DOHH2 (cell line): Measurements from ENCODE around the gene NINJ2.

Experiments
- H3F3A ChIP-seq: fragments of 200-600 bp; sonication (generic), shearing (Covaris generic); 2 replicates; pipeline ENCODE4 v1.6.0; 2016; ENCODE audit warnings: antibody characterized with exemption, mild to moderate bottlenecking; ENCODE audit not compliant: control insufficient read depth, insufficient read depth
- H3K27ac ChIP-seq: fragments of 200-600 bp; sonication (generic); 2 replicates; pipeline ENCODE4 v1.5.1; 2014; ENCODE audit warnings: low read depth, mild to moderate bottlenecking, low read length, moderate library complexity
- H3K27me3 ChIP-seq: fragments of 200-600 bp; sonication (generic); 2 replicates; pipeline ENCODE4 v1.6.1; 2014; ENCODE audit warnings: mild to moderate bottlenecking, low read length, mixed read lengths; ENCODE audit not compliant: control insufficient read depth
- H3K36me3 ChIP-seq: fragments of 200-600 bp; sonication (generic); 2 replicates; pipeline ENCODE4 v1.6.1; 2014; ENCODE audit warnings: mild to moderate bottlenecking, low read length, moderate library complexity, mixed read lengths; ENCODE audit not compliant: control insufficient read depth
- H3K4me1 ChIP-seq: fragments of 200-600 bp; sonication (generic); 2 replicates; pipeline ENCODE4 v1.6.1; 2014; ENCODE audit warnings: mild to moderate bottlenecking, low read length, mixed read lengths; ENCODE audit not compliant: control insufficient read depth
- H3K4me2 ChIP-seq: fragments of 200-600 bp; sonication (generic); 2 replicates; pipeline ENCODE4 v1.6.0; 2014; ENCODE audit warnings: mild to moderate bottlenecking, low read length, moderate library complexity
- H3K4me3 ChIP-seq: fragments of 200-600 bp; sonication (generic); 2 replicates; pipeline ENCODE4 v1.5.1; 2014; ENCODE audit warnings: mild to moderate bottlenecking, low read length, mixed read lengths
- H3K79me2 ChIP-seq: fragments of 200-600 bp; sonication (generic); 2 replicates; pipeline ENCODE4 v1.6.1; 2014; ENCODE audit warnings: mild to moderate bottlenecking, low read length, mixed read lengths; ENCODE audit not compliant: control insufficient read depth
- H3K9me2 ChIP-seq: fragments of 200-600 bp; sonication (generic); replicated peaks from 2 replicates; pipeline ENCODE4 v1.6.1; 2014; ENCODE audit warnings: mild to moderate bottlenecking, low read length, mixed read lengths; ENCODE audit not compliant: control insufficient read depth
- H3K9me3 ChIP-seq: fragments of 200-600 bp; sonication (generic); 2 replicates; pipeline ENCODE4 v1.6.1; 2014; ENCODE audit warnings: antibody characterized with exemption, low read length, mixed read lengths; ENCODE audit not compliant: control insufficient read depth, insufficient read depth
- H4K20me1 ChIP-seq: fragments of 200-600 bp; sonication (generic); 2 replicates; pipeline ENCODE4 v1.6.0; 2014; ENCODE audit warnings: low read depth, mild to moderate bottlenecking, antibody characterized with exemption, low read length, moderate library complexity; ENCODE audit not compliant: control insufficient read depth, insufficient read depth
- EZH2phosphoT487 ChIP-seq: fragments of 200-600 bp; sonication (generic); IDR thresholded peaks from 2 replicates; pipeline ENCODE4 v1.6.1; 2017; ENCODE audit warnings: borderline replicate concordance, mild to moderate bottlenecking, antibody characterized with exemption, low read length, moderate library complexity, mixed read lengths
- TF ChIP-seq, protein P1 (sequence below): fragments of 200-600 bp; sonication (generic); IDR thresholded peaks from one replicate; pipeline ENCODE4 v1.5.1; 2014; ENCODE audit warnings: antibody characterized with exemption, mild to moderate bottlenecking, low read depth, low read length; ENCODE audit not compliant: poor library complexity, severe bottlenecking

The NINJ2 gene

GRCh38 chr12:558580-558979 is 104.7 kb downstream of the NINJ2 start:
- H3K9me3 ChIP-seq: no peaks in the 10 kb centered on the region
- no peaks in the 10 kb centered on the region for H4K20me1 ChIP-seq
- H3K36me3 ChIP-seq: no peaks in the 10 kb centered on the region
- no peaks in the 10 kb centered on the region for H3F3A ChIP-seq
- H3K27ac ChIP-seq: no peak overlapping the region
- H3K79me2 ChIP-seq: no peaks in the 10 kb centered on the region
- no peak overlapping the region for H3K4me2 ChIP-seq
- no peaks in the 10 kb centered on the region for H3K9me2 ChIP-seq
- peaks cover 7% of the 10 kb centered on the region for H3K4me1 ChIP-seq
- no peaks in the 10 kb centered on the region for H3K27me3 ChIP-seq
- TF ChIP-seq EZH2phosphoT487: no peak
- TF ChIP-seq, protein P1, sequence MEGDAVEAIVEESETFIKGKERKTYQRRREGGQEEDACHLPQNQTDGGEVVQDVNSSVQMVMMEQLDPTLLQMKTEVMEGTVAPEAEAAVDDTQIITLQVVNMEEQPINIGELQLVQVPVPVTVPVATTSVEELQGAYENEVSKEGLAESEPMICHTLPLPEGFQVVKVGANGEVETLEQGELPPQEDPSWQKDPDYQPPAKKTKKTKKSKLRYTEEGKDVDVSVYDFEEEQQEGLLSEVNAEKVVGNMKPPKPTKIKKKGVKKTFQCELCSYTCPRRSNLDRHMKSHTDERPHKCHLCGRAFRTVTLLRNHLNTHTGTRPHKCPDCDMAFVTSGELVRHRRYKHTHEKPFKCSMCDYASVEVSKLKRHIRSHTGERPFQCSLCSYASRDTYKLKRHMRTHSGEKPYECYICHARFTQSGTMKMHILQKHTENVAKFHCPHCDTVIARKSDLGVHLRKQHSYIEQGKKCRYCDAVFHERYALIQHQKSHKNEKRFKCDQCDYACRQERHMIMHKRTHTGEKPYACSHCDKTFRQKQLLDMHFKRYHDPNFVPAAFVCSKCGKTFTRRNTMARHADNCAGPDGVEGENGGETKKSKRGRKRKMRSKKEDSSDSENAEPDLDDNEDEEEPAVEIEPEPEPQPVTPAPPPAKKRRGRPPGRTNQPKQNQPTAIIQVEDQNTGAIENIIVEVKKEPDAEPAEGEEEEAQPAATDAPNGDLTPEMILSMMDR: no peak
- no peak overlapping the region for H3K4me3 ChIP-seq

DNA sequence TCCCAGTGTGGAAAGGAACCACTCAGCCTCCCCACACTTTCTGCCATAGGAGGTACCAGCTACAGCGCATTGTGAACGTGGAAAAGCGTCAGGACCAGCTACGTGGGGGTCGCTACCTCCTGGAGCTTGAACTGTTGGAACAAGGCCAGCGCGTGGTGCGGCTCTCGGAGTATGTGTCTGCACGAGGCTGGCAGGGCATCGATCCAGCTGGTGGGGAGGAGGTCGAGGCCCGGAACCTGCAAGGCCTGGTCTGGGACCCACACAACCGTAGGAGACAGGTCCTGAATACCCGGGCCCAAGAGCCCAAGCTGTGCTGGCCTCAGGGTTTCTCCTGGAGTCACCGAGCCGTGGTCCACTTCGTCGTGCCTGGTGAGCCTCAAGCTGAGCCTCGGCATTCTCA is 106.7 kb downstream of the NINJ2 start:
- Histone ChIP-seq H3K4me1 (no peaks in the 10 kb centered on the region), H4K20me1 (no peaks in the 10 kb centered on the region), H3K9me3 (no peaks in the 10 kb centered on the region), H3K27me3 (peaks cover 7% of the 10 kb centered on the region; the same call in 1 of the 2 replicates), H3K36me3 (no peaks in the 10 kb centered on the region), H3K4me2 (no peak overlapping the region), H3K9me2 (no peaks in the 10 kb centered on the region), H3K27ac (no peak overlapping the region), H3F3A (no peaks in the 10 kb centered on the region), H3K4me3 (no peak overlapping the region), H3K79me2 (no peaks in the 10 kb centered on the region)
- no peak for TF ChIP-seq EZH2phosphoT487
- TF ChIP-seq, protein P1: no peak

DNA sequence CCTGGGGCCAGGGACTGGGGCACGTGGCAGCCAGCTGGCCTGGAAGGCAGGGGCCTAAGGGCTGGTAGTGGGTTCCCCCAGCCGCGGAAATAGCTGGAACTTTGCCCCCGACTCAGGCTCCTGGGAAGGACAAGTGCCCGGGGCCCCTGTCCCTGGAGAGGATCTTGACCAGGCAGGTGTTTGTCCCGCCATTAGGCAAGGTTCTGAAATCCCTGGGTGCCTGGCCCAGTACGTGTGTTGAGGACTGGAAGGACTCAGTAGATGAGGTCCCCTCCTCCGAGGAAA is 109.3 kb downstream of the NINJ2 start:
- Histone ChIP-seq H3F3A (no peaks in the 10 kb centered on the region), H3K36me3 (no peaks in the 10 kb centered on the region), H3K4me2 (peak overlapping the region; percentile 34), H3K4me1 (no peaks in the 10 kb centered on the region), H3K9me3 (no peaks in the 10 kb centered on the region), H3K27ac (no peak overlapping the region), H3K79me2 (no peaks in the 10 kb centered on the region), H4K20me1 (no peaks in the 10 kb centered on the region), H3K4me3 (peak overlapping the region; percentile 56), H3K27me3 (peaks cover 7% of the 10 kb centered on the region; the same call in 1 of the 2 replicates), H3K9me2 (no peaks in the 10 kb centered on the region)
- TF ChIP-seq EZH2phosphoT487: no peak
- TF ChIP-seq, protein P1: no peak
